NCI-H2196 (cell line): ENCODE data around the gene PDZD2.

Experiments
- DNase-seq: peaks from one replicate; lab custom pipeline; 2025; ENCODE audit not compliant: unreplicated experiment; lab: John Stamatoyannopoulos, UW

PDZD2 gene

DNA sequence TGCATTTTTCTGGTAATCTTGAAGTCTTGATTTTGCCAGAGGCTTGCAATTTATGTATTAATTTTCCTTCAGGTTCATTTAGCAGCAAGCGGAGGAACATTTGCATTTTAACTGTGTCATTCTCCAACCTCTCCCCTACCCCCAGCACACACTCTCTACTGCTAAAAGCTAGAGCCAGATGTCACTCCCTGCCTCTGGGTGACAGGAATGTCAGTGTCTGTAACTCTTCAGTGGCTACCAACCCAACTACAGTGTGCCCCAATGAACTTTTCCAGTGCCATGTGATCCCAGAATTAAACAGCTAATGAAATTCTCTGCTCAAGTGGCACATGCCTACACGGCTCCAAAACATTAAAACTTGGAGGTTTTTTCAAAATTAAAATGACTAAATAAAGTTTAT, 274.9 kb downstream of the PDZD2 start:
- DNase-seq = no peak

DNA sequence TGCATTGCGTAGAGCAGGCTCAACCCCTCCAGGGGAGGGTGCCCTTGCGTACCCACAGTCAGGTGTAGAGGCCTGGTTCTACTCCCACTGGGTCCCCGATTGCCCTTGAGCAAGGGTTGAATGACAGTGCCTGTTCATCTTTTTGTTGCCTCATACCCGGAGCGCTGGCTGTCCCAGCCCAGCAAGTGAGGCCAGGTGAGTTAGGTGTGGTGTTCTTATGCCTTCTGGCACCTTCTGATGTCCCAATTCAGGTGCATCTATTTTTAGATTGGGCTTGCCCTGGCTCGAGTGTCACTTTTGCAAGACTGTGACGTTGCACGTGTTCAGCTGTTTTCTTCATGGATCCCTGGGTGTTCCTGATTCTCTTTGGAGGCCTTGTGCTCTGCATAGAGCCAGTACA, 277.4 kb downstream of the PDZD2 start:
- DNase-seq = no peak

DNA sequence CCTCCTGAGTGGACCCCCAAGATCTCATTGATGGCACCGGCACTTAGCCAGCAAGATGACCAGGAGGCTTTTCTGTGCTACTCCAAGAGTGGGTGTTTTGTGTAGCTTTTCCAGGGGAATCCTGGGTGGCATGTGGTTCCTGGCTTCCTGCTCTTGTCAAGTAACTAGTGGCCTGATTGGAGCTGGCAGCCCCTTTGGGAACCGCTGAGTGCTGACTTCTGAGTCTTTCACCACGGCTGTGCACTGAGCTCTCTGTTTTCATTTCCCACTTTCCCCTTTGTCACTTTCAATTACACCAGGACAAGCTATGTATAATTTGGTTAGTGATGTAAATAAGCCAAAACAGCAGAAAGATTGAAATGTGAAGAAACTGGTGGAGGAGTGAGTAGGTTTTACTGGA, 279.8 kb downstream of the PDZD2 start:
- DNase-seq = no peak

DNA sequence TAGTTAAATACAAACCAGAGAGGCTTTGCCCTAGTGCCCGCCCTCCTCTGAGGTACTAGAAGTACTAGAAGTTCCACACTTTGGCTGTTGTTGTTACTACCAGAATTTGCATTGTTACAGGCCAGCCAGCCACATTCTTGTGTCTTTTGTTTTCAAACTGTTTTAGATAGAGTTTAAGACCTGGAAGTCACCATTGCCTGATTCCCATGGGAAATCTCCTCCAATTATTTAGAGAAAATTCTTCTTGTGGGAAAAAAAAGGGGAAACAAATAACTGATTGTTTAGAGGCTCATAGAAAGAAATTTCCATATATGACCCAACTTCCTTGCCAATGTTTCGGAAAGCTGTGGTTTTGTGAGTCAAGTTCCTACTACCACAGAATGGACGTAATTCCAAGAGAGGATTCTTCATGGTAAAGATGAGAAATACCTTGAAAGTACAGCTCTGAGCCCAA, 282.9 kb downstream of the PDZD2 start:
- no peak for DNase-seq

DNA sequence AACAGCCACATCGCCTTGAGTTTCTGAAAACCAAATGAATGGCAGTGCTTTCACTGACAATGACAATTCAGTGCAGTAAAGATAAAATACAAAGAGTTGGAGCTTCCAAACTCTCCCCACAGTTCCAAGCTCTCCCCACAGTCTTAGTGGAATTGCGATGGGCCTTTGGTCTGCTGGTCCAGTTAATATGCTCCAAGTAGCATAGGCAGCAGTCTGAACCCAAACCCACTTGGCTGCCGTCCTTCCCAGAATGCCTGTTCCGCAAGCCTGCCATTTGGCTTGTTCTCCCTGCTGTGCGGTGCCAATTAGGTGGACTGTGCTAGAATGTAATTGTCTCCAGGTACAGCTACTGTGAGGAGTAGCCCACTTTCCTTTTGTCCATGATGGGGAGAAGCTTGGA, 285.1 kb downstream of the PDZD2 start:
- DNase-seq = no peak

DNA sequence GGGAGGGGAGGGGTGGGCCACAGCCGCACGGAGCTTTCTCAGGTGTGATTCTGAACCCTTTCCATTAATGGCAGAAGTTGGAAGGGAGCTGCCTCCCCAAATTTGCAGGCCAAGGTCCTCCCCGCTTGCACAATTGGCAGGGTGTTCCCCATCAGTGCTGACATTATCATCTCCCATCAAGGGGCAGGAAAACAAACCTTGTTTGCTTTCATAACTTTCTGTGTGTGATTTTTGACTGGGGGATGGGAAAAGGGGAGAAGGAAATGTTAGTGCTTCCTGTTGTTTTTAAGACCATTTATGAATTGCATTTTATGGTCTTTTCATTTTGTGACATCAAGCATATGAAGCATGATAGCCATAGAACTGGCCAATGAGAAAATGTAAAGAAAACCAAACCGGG, 292.9 kb downstream of the PDZD2 start:
- DNase-seq = no peak

DNA sequence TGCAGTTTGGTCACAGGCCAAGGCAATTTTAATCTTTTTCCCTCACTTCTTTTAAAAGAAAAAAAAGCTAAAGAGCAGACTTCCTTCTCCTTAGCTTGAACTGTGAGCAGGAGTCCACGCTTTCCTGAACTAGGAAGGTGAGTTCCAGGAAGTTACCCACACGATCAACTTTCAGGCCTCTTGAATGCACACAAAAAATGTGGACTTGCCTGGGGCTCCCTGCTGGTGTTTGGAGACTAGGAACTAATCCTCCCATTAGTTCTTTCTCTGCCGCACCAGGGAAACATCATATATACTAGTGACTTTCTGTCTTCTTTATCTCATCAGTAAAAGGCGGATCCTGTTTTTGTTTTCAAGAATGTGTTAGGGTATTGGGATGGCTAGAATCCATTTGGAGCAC, 295.2 kb downstream of the PDZD2 start:
- no peak for DNase-seq

DNA sequence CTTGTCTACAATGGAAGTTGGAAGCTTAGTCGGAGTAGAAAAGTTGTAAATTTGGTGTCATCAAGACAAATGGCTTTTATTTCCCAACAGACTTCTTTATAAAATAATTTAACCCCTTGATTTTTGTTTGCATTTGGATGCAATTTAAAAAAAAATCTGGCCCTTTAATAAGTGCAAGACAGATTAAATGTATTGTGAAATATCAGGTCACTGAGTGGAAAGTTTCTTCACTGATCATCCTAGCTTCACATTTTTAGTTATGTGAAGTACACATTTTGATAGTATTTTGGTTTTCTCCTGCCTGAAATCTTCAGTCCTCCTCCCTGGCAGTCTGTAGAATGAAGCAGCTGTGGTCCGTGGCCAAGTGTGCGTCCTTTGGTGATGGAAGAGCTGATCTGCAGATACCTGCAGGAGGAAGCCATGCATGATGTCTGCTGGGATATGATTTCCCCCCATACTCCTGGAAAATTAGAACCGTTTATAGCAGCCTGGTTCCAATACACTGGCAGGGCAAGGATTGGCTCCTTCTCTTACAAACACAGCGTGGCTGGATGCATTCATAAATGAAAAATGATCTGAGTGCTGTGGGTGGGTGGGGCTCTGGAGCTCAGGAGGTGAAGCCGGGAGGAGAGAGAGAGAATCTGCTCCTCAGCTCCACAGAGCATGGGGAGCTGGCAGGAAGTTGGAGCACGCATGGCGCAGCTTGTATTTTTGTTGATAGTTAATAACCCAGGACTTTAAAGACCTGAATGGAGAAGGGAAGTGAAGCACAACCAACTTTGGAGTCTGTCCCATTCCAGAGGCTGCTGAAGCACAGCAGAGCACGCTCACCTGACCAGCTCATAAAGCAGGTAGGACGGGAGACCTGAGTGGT, 296.8 kb downstream of the PDZD2 start:
- no peak for DNase-seq

DNA sequence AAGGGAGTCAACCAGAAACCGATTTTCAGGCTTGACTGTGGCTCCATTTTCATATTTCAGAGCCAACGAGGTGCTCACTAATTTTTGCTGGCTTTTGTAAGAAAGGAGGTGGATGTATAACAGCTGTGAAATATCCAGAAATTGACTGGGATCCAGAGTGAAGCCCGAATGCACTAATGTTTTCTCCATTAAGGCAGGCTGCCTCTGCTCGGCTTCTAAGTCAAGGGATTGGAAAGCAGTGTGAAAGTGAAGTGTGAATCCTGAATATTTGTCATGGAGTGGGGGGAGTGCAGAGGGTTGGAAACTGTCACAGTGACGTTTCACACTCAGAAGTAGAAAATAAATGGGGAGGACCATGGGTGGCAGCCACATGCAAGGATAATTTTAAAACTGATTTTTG, 297.8 kb downstream of the PDZD2 start:
- DNase-seq = no peak

DNA sequence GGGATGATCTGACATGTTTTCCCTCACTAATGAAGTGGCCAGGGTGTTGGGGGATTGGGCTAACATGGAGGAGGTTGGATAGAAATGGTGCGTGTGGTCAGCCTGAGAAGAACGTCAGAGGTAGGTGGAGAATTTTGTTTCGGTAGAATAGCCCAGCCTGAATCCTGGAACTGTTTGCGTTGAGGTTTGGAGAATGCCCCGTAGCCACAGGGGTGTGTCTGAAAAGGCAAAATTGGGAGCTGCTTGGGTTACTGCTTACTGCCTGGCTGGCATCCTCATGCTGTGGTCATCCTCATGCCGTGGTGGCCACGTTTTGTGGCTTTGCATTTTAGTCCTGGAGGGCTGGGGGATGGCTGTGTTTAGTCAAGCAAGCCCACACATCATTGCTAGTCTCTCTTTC, 298.3 kb downstream of the PDZD2 start:
- no peak for DNase-seq

DNA sequence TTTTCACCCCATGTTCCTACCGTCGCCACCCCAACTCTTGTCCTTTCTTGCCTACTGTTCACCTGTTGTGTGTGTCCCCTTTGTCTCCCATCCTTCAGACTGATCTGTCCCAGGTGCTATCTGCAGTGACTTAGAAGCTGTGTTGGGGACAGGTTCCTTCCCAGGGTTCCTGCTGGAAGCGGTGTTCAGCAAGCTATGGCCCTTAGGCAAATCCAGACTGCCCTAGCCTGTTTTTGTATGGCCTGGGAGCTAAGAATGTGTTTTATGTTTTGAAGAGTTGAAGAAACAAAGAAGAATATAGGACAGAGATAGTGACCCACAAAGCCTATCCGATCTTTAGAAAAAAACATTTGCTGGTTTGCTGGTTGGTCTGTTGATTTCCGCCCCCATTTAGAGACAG, 298.8 kb downstream of the PDZD2 start:
- no peak for DNase-seq

DNA sequence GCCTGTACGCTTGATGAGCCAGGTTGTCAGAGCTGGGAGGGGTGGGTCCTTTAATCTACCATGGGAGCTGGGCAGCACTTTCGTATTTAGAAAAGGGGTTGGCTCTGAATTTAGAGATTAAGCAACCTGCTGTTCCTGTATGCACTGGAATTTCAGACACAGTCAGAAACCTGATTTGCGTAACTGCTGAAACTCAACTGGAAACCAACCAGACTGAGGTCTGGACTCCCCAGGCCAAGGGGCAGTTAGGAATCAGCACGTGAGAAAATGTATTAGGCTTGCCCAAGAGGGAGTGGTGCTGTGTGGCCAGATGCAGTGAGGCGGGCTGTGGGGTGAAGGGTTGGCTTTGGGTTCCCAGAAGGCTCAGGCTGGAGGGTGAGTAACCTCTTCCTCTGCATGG, 300.2 kb downstream of the PDZD2 start:
- DNase-seq = no peak

DNA sequence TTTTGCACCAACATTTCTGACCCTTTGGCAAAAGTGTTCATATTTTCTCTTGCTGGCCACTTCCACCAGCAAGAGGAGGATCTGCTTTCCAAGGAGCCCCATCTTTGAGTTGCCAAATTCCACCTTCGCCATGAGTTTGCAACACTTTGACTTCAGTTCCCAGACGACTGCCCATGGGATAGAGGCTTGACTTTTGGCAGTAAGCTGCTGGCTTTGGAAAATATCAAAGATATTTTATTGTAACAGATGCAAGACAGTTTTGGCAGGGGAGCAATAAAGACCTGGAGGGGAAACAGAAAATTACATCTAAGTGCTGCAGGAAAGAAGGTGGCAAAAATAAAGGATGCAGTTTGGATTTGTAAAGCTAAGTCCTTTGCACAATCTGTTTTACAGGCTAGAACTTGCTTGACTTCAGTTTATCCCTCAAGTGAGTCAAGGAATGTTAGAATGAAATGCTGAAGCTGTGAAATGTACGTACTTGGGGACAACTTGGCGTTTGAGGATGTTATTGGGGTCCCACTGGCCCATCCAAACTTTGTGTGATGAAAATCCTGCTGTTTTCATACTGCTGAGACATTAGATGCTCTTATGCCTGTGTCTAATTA, 302.3 kb downstream of the PDZD2 start:
- no peak for DNase-seq

DNA sequence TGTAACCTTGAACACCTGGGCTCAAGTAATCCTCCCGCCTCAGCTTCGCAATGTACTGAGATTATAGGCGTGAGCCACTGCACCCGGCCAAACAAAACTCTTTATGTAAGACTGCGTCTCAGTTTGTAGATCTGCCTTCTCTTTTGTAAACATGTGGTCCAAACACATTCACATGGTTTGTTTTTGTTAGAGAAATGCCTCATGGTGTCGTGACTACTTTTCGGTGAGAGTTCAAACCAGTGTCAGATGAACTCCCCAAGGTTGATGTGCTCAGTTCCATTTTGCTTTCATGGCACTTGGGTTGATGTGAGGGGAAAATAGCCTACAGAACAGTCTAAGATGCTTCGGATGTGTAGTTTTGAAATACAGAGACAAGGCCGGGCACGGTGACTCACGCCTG, 303.6 kb downstream of the PDZD2 start:
- no peak for DNase-seq

DNA sequence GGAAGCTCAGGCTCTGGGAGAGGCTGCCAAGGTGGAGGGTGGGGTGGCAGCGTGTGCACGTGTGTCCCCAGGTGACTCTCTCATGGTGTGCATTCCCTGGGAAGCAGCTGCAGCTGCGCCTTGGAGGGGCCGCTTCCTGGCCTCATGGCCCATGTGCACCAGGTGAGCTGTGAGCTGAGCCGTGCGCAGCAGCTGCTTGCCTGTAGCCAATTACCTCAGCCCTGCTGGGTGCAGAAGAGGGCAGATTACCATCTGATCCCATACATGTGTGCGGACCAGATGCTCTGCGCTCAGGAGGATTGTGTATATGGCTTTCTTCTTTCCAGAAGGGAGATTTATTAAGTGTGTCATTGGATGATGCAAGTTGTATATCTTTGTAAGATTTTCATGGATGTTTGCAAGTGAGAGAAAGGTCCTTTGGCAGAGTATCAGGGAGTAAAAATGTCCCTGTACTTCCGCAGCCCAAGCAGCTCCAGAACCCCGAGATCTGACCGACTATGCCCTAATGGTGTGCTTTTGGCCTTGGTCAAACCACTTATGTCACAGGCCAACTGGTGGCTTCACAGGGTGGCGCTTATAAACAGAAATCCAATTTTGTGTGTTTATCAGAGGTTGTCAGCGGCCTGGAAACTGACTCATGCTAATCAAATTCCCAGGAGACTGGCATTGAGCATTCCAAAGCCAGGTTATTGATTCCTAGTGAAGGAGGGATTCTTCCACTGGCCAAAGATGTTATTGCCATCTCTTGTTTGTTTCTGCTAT, 305.9 kb downstream of the PDZD2 start:
- DNase-seq = peak; percentile 8

DNA sequence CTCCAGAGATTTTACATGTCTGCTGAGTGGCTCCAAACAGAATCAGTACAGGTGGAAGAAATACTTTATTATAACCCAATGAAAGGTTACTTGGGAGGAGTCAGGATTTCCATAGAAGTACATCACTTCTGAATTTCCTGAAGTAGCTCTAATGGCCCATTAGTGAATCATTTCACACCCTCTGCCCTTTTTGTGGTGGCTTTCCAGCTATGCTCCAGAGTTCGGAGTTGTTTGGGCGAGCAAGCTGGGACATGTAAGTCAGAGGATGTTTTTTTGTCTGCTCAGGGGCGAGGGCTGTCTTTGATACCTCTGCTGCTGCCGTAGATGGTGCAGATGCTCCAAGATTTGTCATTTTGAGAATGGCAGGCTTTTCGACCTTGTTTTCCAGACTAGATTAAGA, 309.1 kb downstream of the PDZD2 start:
- DNase-seq = no peak

DNA sequence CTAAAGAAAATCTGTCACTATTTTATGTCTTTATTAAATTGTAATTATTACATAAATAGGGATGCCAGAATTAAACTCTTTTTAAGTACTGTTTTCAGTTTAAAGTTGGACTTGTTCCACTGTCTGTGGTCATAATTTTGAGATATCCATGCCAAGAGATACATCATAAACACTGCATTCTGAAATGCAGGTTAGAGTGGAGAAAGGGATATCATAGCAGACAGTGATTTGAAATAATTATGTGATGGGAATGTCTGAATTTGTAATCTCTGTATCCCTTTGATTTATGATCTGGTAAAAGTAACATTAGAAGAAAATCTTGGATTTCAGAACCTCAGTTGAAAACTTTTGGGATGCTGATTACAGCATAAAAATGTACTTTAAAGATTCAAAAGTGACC, 313.1 kb downstream of the PDZD2 start:
- no peak for DNase-seq

DNA sequence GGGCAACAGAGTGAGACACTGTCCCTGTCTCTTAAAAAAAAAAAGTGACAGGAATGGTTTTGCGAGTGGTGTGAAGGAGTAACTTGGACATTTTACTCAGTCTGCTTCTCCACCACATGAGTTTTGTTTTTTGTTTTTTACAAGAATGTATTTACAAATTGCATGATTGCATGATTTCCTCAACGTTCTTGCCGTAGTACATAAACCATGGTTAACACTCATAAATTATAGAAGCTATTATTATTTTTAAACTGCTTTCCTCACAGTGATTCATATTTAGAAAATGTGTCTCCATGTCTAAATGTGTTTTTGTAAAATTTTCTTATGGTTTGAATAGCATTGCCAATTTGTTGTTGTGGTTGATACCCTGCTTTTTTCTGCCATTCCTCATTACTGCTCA, 315.2 kb downstream of the PDZD2 start:
- DNase-seq = no peak

DNA sequence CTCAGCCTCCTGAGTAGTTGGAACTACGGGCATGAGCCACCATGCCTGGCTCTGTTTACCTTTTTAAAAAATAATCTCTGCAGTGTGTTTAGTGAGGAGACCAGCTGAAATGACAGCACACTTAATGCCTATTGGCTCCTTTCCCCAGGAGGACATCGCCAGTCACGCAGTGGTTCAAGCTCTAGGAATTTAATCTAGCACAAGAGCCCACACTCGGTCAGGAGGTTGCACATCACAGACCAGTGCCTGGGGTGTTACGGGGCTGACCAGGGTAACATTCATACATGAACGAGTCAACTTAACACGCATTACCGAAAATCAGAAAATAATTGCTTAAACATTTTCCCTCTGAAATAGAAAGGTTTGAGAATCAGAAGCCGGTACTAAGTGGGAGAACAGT, 318.2 kb downstream of the PDZD2 start:
- no peak for DNase-seq

DNA sequence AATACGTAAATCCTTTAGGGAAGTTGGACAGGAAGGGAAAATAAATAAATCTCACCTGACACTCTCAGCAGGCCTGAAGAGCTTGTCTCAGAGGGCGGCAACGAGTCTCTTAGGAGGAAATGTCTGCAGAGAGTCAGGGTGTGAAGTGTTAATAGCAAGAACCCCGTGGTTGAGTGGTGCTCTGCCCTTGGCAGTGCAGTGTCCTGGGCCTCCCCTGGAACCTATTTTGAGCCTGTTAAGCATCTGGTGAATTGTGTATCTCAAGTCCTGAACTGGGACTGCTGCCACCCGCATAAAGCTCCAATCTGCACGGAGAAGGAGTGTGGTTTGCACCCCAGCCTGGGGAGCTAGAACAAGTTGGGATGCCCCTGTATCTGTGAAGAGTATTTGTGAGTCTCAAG, 323.4 kb downstream of the PDZD2 start:
- DNase-seq = no peak

DNA sequence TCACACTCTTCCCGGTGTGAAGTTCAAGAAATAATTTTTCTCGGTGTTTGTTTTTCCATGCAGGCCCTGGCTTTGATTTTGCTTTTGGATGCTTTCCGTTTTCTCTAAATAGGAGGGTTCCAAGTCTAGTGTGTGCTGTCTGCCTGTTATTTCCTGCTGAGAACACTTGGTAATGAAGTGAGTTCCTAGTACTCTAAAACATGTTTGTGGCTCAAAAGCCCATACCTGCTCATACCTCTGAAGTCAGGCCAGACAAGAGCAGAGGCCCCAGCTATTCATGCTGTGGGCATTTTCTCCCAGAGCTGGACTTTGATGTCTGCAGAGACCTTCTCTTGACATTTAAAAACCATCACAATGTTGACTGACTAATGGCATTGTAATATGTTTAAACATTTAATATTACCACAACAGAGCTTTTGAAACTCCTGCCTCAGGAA, 324.0 kb downstream of the PDZD2 start:
- DNase-seq = no peak
